Keratinocyte (primary cell): Measurements from ENCODE around the gene SOX18. TPM values are rescaled to one million over a fixed set of nuclear protein-coding genes. Genes with fewer than 3 reads are reported as not detected.

ENCODE experiments used
- DNase-seq: peaks from one replicate; pipeline ENCODE4 v3.0.0-alpha.2; 2011; ENCODE audit warnings: low read depth, missing footprints, low spot score
- FAIRE-seq: peaks from 2 replicates; lab custom pipeline; 2011; peaks lifted over from hg19 to GRCh38; lab: Jason Lieb, UNC
- H2AFZ ChIP-seq: 2 replicates; pipeline ENCODE4 v1.6.0; 2012; ENCODE audit warnings: low read length, control low read depth, inconsistent platforms; ENCODE audit not compliant: control insufficient read depth
- H3K27ac ChIP-seq: 2 replicates; pipeline ENCODE4 v1.5.1; 2011; ENCODE audit warnings: low read length; ENCODE audit not compliant: control insufficient read depth, insufficient read depth
- H3K27me3 ChIP-seq: 3 replicates; pipeline ENCODE4 v1.6.0; 2011; ENCODE audit warnings: low read length; ENCODE audit not compliant: control insufficient read depth, insufficient read depth; ENCODE audit errors: extremely low read depth
- H3K36me3 ChIP-seq, 2 experiments: 2 replicates in 1 of 2; 3 replicates in 1 of 2; pipeline ENCODE4 v1.5.1; 2011; ENCODE audit warnings: low read length in 2 of 2, mild to moderate bottlenecking in 1 of 2; ENCODE audit not compliant: control insufficient read depth in 2 of 2, insufficient read depth in 2 of 2; ENCODE audit errors: extremely low read depth in 1 of 2
- H3K4me1 ChIP-seq: 3 replicates; pipeline ENCODE4 v1.5.1; 2011; ENCODE audit warnings: low read length; ENCODE audit not compliant: control insufficient read depth, insufficient read depth; ENCODE audit errors: extremely low read depth
- H3K4me2 ChIP-seq: 3 replicates; pipeline ENCODE4 v1.6.0; 2011; ENCODE audit warnings: low read depth, low read length; ENCODE audit not compliant: control insufficient read depth, insufficient read depth; ENCODE audit errors: extremely low read depth
- H3K4me3 ChIP-seq, 3 experiments: fragments of 200-600 bp in 1 of 3; sonication (generic) in 1 of 3; 2 replicates in 2 of 3; 3 replicates in 1 of 3; pipeline ENCODE4 v1.5.1; 2011 to 2016; ENCODE audit warnings: low read length in 3 of 3, mild to moderate bottlenecking in 3 of 3, control low read depth in 2 of 3, inconsistent platforms in 1 of 3, low read depth in 1 of 3, mixed read lengths in 1 of 3, mixed run types in 1 of 3, moderate library complexity in 1 of 3; ENCODE audit not compliant: control insufficient read depth in 2 of 3, insufficient read depth in 2 of 3; ENCODE audit errors: extremely low read depth in 1 of 3
- H3K79me2 ChIP-seq: 2 replicates; pipeline ENCODE4 v1.6.0; 2012; ENCODE audit warnings: low read length; ENCODE audit not compliant: control insufficient read depth, insufficient read depth
- H3K9ac ChIP-seq: 3 replicates; pipeline ENCODE4 v1.6.0; 2011; ENCODE audit warnings: low read length; ENCODE audit not compliant: control insufficient read depth, insufficient read depth; ENCODE audit errors: extremely low read depth
- H3K9me1 ChIP-seq: 3 replicates; pipeline ENCODE4 v1.6.0; 2011; ENCODE audit warnings: low read length; ENCODE audit not compliant: control insufficient read depth, insufficient read depth; ENCODE audit errors: extremely low read depth
- H3K9me3 ChIP-seq: 2 replicates; pipeline ENCODE4 v1.5.1; 2012; ENCODE audit warnings: low read depth, low read length; ENCODE audit not compliant: control insufficient read depth
- H4K20me1 ChIP-seq: 3 replicates; pipeline ENCODE4 v1.6.0; 2011; ENCODE audit warnings: low read length; ENCODE audit not compliant: control insufficient read depth, insufficient read depth; ENCODE audit errors: extremely low read depth
- EZH2 ChIP-seq: IDR thresholded peaks from one replicate; pipeline ENCODE4 v1.6.1; 2012; ENCODE audit warnings: inconsistent platforms, mild to moderate bottlenecking, low read length, moderate library complexity
- dilution Hi-C: fragments of 300-500 bp; cut with MboI; formaldehyde crosslinking; loops from one replicate; pipeline ENCODE4 v1.7.0; 2020; ENCODE audit warnings: low sequenced_read_pairs; ENCODE audit not compliant: extremely low pct_ligation_motif_present
- polyA plus RNA-seq, 5 experiments: library from polyadenylated mRNA; depleted of rRNA in 3 of 5; stranded (reverse) in 3 of 5; stranded (forward) in 1 of 5; unstranded in 1 of 5; fragments of >200 nt; gene quantifications; 1 replicate in 1 of 5; 2 replicates in 3 of 5; 3 replicates in 1 of 5; pipeline versions ENCODE4 v1.2.1 to v1.2.3, GENCODE V29; 2011 to 2012; ENCODE audit warnings: missing spikeins in 2 of 5, low read depth in 1 of 5, low replicate concordance in 1 of 5
- TF ChIP-seq, protein P1 (sequence below), 3 experiments: IDR thresholded peaks in 1 of 3; conservative IDR thresholded peaks in 1 of 3; optimal IDR thresholded peaks in 1 of 3; 2 replicates in 2 of 3; 3 replicates in 1 of 3; pipeline versions ENCODE3 to v1.5.1; 2011; ENCODE audit warnings: low read length in 3 of 3, mild to moderate bottlenecking in 3 of 3, moderate library complexity in 2 of 3, control low read depth in 1 of 3, inconsistent platforms in 1 of 3; ENCODE audit not compliant: insufficient read depth in 2 of 3; ENCODE audit errors: extremely low read depth in 1 of 3

Gene SOX18
- polyA plus RNA-seq, 1 donor (not counting 4 experiments of a cell fraction or from before 2014, with no cell fraction given) = not detected

DNA sequence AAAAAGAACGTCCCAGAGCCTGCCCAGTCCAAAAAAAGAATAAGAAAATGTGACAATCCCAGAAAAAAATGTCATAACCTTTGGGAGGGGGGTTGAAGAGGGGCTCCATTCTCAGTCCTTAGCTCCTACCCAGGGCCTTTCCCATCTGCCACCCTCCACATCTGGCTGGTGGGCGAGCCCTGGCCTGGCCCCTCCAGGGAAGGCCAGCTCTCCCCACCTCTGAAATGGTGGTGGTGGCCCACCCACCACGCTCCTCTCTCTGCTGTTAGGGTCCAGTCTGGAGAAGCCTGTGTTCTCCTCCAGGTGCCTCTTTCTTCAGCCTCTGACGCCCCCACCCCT, 29.5 kb upstream of the SOX18 start:
- TF ChIP-seq, protein P1, sequence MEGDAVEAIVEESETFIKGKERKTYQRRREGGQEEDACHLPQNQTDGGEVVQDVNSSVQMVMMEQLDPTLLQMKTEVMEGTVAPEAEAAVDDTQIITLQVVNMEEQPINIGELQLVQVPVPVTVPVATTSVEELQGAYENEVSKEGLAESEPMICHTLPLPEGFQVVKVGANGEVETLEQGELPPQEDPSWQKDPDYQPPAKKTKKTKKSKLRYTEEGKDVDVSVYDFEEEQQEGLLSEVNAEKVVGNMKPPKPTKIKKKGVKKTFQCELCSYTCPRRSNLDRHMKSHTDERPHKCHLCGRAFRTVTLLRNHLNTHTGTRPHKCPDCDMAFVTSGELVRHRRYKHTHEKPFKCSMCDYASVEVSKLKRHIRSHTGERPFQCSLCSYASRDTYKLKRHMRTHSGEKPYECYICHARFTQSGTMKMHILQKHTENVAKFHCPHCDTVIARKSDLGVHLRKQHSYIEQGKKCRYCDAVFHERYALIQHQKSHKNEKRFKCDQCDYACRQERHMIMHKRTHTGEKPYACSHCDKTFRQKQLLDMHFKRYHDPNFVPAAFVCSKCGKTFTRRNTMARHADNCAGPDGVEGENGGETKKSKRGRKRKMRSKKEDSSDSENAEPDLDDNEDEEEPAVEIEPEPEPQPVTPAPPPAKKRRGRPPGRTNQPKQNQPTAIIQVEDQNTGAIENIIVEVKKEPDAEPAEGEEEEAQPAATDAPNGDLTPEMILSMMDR (optimal IDR thresholded peaks at IDR 0.05 in 1 of 3, IDR thresholded peaks at IDR 0.05 in 1 of 3, conservative IDR thresholded peaks at IDR 0.05 in 1 of 3; ENCODE audit: extremely low read depth in 1 of 3, insufficient read depth in 2 of 3, low read length in 3 of 3) = no peak
- no peak for TF ChIP-seq EZH2
- dilution Hi-C loops = no loop called here
- Histone ChIP-seq H2AFZ (peak overlapping the region; percentile 8), H4K20me1 (no peaks in the 10 kb centered on the region), H3K4me2 (peak overlapping the region; percentile 97), H3K27me3 (peaks cover 20% of the 10 kb centered on the region), H3K27ac (no peak overlapping the region), H3K9me1 (no peaks in the 10 kb centered on the region), H3K79me2 (peaks cover 2% of the 10 kb centered on the region), H3K4me1 (peaks cover 19% of the 10 kb centered on the region), H3K9me3 (no peaks in the 10 kb centered on the region), H3K36me3 (peaks cover 0 to 4% of the 10 kb centered on the region in 2 experiments), H3K4me3 (peak overlapping the region; percentile 78 to 93 (median 79)), H3K9ac (peak overlapping the region; percentile 72)
- FAIRE-seq (no peak), DNase-seq (no peak)

DNA sequence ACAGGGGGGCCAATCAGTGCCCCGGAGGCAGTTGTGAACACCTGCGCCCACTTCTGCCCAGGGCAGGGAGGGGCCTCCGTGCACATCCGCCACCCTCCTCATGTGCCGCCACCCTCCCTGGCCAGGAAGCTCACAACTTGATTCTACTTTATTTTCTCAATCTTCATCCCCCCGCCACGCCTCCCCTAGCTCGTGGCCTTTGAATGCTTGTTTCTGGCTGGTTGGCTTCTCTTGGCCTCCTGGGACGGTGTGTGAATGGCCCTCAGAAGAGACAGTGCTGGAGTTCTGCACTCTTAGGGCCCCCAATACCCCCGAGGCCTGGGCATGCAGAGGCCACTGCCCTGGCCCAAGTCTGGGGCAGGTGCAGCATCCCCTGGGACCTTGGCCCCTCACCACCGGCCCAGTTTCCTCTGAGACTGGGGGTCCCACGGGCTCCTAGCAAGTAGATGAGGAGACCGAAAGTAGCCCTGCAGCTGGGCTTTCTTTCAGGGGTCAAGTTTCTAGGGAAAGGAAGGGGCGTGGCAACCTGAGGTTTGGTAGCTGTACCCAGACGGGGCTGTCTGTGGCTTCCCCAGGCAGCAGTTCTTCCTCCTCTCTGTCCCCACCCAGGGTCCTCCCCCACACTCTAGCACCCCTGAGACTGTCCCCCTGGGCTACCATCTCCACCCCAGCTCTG, 28.6 kb upstream of the SOX18 start:
- peaks cover 14% of the 10 kb centered on the region for H3K27me3 ChIP-seq
- H3K36me3 ChIP-seq = peaks cover 0 to 6% of the 10 kb centered on the region in 2 experiments
- dilution Hi-C loops = no loop called here
- FAIRE-seq = no peak
- H3K9ac ChIP-seq = peak overlapping the region; percentile 72
- peak overlapping the region; percentile 97 for H3K4me2 ChIP-seq
- H3K4me3 ChIP-seq = peak overlapping the region; percentile 78 to 93 (median 79)
- DNase-seq = no peak
- H3K79me2 ChIP-seq = peaks cover 2% of the 10 kb centered on the region
- no peaks in the 10 kb centered on the region for H4K20me1 ChIP-seq
- no peak overlapping the region for H3K27ac ChIP-seq
- no peaks in the 10 kb centered on the region for H3K9me3 ChIP-seq
- H2AFZ ChIP-seq = no peak overlapping the region
- H3K9me1 ChIP-seq = no peaks in the 10 kb centered on the region
- peaks cover 15% of the 10 kb centered on the region for H3K4me1 ChIP-seq
- no peak for TF ChIP-seq EZH2
- TF ChIP-seq, protein P1 (optimal IDR thresholded peaks at IDR 0.05 in 1 of 3, IDR thresholded peaks at IDR 0.05 in 1 of 3, conservative IDR thresholded peaks at IDR 0.05 in 1 of 3; ENCODE audit: extremely low read depth in 1 of 3, insufficient read depth in 2 of 3, low read length in 3 of 3) = no peak
